Activated CD8-positive, alpha-beta memory T cell treated with anti-CD3 and anti-CD28 coated beads, Interleukin-2, amount 50 U/mL, for 1 hour (primary cell): ENCODE data around the gene CLDN4.
"Not testable (repeated sequence)": the region's sequence is repeated elsewhere in the genome, so short reads cannot be mapped to it uniquely, and the experiment has no call there.

ENCODE experiments used
- DNase-seq: peaks from one replicate; pipeline ENCODE4 v3.0.0-alpha.2; 2020; ENCODE audit errors: extremely low read depth

CLDN4 gene

GRCh38 chr7:73842067-73842976 is 11.5 kb downstream of the CLDN4 start, which contains the start of gene METTL27:
METTL27 (minus strand) TSS chr7:73842516; CDS start chr7:73842140, 376 bp downstream.
- DNase-seq = peak; percentile 72

DNA sequence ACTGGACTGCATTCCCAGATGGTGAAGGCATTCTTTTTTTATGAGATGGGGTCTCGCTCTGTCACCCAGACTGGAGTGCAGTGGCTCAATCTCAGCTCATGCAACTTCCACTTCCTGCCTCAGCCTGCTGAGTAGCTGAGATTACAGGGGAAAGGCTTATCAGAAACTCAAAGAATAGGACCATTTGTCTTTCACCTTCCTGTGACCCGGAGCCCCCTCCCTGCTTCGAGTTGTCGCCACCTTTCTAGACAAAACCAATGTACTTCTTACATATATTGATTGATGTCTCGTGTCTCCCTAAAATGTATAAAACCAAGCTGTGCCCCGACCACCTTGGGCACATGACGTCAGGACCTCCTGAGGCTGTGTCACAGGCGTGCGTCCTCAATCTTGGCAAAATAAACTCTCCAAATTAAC is 13.3 kb downstream of the CLDN4 start:
- no peak for DNase-seq

GRCh38 chr7:73844848-73845460 is 14.2 kb downstream of the CLDN4 start:
- DNase-seq = no peak

GRCh38 chr7:73845701-73846195 is 15.0 kb downstream of the CLDN4 start:
- DNase-seq = not testable (repeated sequence)

DNA sequence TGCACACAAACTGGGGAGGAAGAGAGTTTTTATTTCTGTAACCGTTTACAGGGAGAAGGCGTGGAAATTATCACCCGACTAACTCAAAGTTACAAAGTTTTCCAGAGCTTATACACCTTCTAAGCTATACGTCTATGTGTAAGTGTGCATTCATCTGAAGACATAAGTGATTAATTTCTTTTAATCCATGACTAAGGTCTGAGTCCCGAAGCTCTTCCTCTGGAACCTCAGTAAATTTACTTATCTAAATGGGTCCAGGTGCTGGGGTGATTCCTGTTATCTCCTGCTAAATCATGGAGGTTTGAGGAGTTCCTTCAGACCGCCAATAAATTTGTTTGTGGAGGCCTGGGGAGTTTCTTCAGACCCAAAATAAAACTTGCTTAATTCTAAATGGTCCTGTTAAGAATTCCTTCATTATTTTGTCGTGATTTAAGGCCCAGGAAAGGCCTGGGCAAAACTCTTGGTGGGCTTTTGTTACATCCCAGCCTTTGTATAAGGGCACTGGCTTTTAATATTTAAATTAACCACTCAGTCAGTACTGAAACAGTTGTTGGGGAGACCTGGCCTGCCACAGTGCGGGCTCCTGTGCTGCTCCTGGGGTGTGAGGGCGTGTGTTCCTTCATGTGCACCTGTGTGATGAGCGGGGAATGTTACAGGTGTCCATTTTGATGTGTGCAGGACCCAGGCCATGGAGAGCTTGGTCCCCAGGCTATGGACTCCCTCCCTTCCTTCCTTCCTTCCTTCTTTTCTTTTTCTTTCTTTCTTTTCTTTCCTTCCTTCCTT is 17.3 kb downstream of the CLDN4 start:
- DNase-seq = no peak

- no peak for DNase-seq
These were observed 20.0 kb downstream of the CLDN4 start for GRCh38 chr7:73850781-73851207.

- no peak for DNase-seq
These were observed 20.9 kb downstream of the CLDN4 start for GRCh38 chr7:73851410-73852338.

DNA sequence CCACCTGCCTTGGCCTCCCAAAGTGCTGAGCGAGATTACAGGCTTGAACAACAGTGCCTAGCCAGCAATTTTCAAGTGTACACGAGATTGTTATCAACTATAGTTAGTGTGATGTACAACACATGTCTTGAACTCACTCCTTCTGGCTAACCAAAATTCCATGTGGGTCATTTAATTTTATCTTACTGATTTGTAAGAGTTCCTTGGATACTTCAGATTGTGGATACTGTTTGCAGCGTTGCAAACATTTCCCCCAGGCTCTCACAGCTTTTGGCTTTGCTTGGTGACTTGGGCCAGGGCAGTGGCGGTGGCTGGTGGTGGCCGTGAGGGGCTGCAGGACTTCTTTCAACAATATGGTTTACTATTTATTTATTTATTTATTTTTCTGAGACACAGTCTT is 21.7 kb downstream of the CLDN4 start:
- DNase-seq = no peak

GRCh38 chr7:73856941-73857340 is 26.1 kb downstream of the CLDN4 start:
- DNase-seq = no peak

GRCh38 chr7:73858807-73859206 is 28.0 kb downstream of the CLDN4 start:
- DNase-seq = no peak

- DNase-seq = no peak
These were observed 30.1 kb downstream of the CLDN4 start, which contains the start of gene TMEM270 for GRCh38 chr7:73860859-73861258. TMEM270 (plus strand) TSS chr7:73861159; CDS start chr7:73861195, 36 bp downstream.

DNA sequence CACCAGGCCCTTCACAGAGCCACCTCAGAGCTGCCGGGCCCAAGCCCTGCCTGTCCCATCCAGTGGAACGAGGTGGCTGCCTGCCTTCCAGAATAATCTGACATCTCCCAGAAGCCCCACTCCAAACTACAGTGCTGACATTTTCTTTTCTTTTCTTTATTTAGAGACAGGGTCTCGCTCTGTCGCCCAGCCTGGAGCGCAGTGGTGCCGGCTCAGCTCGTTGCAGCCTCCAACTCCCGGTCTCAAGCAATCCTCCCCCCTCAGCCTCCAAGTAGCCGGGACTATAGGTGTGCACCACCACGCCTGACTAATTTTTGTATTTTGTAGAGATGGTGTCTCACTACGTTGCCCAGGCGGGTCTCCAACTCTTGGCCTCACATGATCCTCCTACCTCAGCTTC is 30.5 kb downstream of the CLDN4 start:
- DNase-seq = no peak

GRCh38 chr7:73864981-73865711 is 34.4 kb downstream of the CLDN4 start:
- DNase-seq = no peak

DNA sequence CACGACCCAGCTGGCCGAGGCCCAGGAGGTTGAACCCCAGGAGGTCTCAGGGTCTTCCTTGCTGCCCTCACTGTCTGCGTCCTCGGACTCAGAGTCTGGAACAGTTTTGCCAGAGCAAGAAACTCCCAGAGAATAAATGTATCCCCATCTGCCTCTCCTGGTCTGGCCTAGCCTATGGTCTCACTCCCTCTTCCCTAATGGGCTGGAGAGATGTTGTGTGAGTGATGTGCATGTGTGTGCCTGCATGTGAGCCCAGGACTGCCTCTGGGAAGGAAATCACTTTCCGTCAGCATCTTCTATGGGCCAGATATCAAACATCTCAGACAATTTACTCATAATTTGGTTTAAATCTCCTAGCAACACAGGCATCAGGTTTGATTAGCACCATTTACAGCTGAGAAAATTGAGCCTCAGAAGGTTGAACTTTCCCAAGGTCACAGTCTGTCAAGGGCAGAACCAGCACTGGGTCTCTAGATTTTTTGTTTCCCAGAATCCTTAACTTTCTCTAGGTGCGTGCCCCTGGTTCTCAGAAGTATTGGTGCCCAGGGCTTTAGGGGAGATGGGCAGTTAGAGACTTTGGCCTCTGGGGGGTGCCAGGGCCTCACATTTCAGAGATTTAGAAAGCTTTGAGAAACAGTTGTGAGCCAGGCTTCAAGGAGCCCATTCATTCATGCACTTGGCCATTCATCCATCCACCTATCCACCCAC is 35.1 kb downstream of the CLDN4 start:
- DNase-seq = no peak

- DNase-seq = no peak
These were observed 35.6 kb downstream of the CLDN4 start for GRCh38 chr7:73866446-73866767.

- no peak for DNase-seq
These were observed 38.4 kb downstream of the CLDN4 start for GRCh38 chr7:73869011-73869798.

DNA sequence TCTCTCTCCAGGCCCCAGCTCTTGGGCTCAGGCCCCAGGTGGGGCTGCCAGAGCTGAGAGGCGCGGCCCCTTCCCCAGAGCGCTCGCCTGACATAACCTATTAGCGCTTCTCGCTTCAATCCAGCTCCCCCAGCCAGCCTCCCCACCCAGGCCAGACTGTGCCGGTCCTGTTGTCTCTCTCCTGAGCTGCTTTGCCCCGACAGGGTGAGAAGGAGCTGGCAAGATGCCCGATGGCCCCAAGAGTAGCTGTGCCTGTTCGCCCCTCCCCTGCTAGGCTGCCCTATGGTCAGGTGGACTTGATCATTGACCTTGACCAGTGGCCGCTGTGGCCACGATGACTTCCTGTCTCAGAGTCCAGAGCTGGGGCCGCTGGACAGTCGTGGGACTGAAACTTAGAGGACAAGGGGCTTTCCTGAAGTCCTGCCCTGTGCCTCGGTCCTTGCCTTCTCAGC is 39.3 kb downstream of the CLDN4 start:
- no peak for DNase-seq

DNA sequence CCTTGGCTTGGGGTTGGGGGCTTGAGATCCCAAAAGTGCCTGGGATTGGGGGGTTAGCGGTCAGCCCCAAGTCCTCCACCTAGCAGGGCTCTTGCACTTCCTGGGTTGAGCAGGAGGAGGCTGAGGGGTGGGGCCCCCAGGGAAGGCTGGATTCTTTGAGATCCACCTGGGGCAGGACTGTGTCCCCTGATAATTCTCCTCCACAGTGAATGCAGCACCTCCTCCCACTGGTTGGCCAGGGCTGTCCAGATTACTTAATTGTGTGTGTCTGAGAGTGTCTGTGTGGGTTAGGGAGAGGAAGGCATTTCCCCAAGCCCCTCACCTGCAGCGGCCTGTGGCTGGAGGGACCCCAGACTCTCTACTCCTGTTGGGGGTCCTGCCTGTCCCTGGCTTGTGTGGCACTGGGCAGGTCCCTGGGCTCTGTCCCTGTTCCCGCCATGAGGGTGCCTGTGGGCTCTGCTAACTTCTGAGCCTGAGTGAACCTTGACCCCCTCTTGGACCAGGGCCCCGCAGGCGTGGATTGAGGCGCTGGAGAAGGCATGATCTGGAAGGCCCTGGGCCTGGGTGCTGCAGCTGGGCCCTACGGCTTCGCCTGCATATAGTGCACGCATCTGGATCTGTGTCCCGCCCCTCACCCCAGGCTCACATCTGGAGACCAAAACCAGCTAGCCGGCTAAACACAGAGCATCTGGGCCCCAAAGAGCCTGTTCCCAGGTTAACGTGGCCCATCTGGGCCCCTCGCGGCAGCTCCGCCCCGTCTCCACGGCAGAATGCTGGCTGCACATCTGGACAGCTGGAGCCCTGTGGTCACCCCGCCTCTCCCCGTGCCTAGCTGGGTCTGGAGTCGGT is 40.6 kb downstream of the CLDN4 start:
- no peak for DNase-seq
